ENCODE results near the gene MCCC2.
"Not testable (repeated sequence)": the region's sequence is repeated elsewhere in the genome, so short reads cannot be mapped to it uniquely, and the experiment has no call there.

Gene MCCC2

GRCh38 chr5:71596169-71596568 is 9.0 kb downstream of the MCCC2 start:
- no peak for DNase-seq

- DNase-seq: no peak
Observed at GRCh38 chr5:71597001-71597400, 9.9 kb downstream of the MCCC2 start.

GRCh38 chr5:71600783-71601182 is 13.6 kb downstream of the MCCC2 start:
- no peak for DNase-seq

- DNase-seq: no peak
Observed at GRCh38 chr5:71601222-71602026, 14.3 kb downstream of the MCCC2 start.

- not testable (repeated sequence) for DNase-seq
Observed at GRCh38 chr5:71609916-71610315, 22.8 kb downstream of the MCCC2 start.

- DNase-seq: no peak
Observed at GRCh38 chr5:71615809-71616208, 28.7 kb downstream of the MCCC2 start.

- DNase-seq: no peak
Observed at GRCh38 chr5:71620630-71621029, 33.5 kb downstream of the MCCC2 start.

- DNase-seq: no peak
Observed at GRCh38 chr5:71621268-71621667, 34.1 kb downstream of the MCCC2 start.

- no peak for DNase-seq
Observed at GRCh38 chr5:71621741-71622140, 34.6 kb downstream of the MCCC2 start.

- no peak for DNase-seq
Observed at GRCh38 chr5:71623221-71623794, 36.2 kb downstream of the MCCC2 start.

- DNase-seq: no peak
Observed at GRCh38 chr5:71629950-71630349, 42.8 kb downstream of the MCCC2 start.

- no peak for DNase-seq
Observed at GRCh38 chr5:71631070-71631469, 43.9 kb downstream of the MCCC2 start.

GRCh38 chr5:71632168-71632567 is 45.0 kb downstream of the MCCC2 start:
- DNase-seq: no peak

GRCh38 chr5:71633255-71634155 is 46.4 kb downstream of the MCCC2 start:
- DNase-seq: no peak

- no peak for DNase-seq
Observed at GRCh38 chr5:71637133-71637532, 50.0 kb downstream of the MCCC2 start.

GRCh38 chr5:71640408-71640807 is 53.3 kb downstream of the MCCC2 start:
- DNase-seq: no peak

GRCh38 chr5:71645030-71645429 is 57.9 kb downstream of the MCCC2 start:
- DNase-seq: no peak

- not testable (repeated sequence) for DNase-seq
Observed at GRCh38 chr5:71650940-71651339, 63.8 kb downstream of the MCCC2 start.

GRCh38 chr5:71651579-71651978 is 64.4 kb downstream of the MCCC2 start:
- DNase-seq: no peak

- no peak for DNase-seq
Observed at GRCh38 chr5:71652349-71652748, 65.2 kb downstream of the MCCC2 start.

GRCh38 chr5:71652803-71653543 is 65.8 kb downstream of the MCCC2 start:
- DNase-seq: peak; percentile 28

GRCh38 chr5:71658916-71659662 is 71.9 kb downstream of the MCCC2 start:
- no peak for DNase-seq
